Body of pancreas (tissue), 4 donors: Measurements from ENCODE around the gene SAMD13.

Source experiments
- CTCF ChIP-seq, 7 experiments: fragments of 450-650 bp in 4 of 7; fragments of 200-600 bp in 3 of 7; sonication (generic) in 3 of 7; IDR thresholded peaks; one replicate each; pipeline ENCODE4 v1.5.1; 2016 to 2019; ENCODE audit warnings: antibody characterized with exemption in 7 of 7
- POLR2A ChIP-seq, 3 donors: fragments of 450-650 bp; IDR thresholded peaks; one replicate each; pipeline ENCODE4 v1.6.1; 2016; ENCODE audit warnings: antibody characterized with exemption in 3 of 3, mild to moderate bottlenecking in 2 of 3

DNA sequence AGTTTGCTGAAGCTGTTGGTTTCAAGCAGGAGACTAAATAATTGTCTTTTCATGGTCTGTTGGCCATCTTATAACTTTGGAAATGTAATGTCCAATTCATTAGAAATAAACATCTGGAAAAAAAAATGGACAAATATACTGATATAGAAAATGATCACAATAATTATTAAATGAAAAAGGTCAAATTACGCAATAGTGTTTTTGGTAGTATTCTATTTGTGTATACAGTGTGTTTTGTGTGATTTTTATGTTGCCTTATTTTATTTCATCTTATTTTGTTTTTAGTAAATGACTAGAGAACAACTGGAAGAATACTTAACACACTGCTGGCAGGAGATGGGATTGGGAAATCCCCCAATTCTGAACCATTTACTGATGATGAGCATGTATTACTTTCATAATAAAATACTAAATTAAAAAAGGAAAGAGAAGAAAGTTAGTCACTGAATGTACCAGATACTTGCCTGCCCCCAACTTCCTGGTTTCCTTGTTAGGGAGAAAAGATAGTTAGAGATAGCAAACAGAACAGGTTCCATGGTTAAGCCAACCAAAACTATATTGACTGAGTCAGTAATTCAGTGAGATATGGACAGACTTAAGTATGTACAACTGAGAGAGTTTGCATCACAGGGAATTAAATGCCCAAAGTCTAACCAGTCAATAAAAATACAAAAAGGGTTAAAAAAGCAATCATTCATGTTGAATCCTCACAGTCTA lies 24.0 kb upstream of the SAMD13 start:
- no peak for TF ChIP-seq POLR2A (IDR thresholded peaks at IDR 0.05)
- no peak for TF ChIP-seq CTCF (IDR thresholded peaks at IDR 0.05)
